HepG2 (cell line): ENCODE data around the gene SEC14L5. TPM values are rescaled to one million over a fixed set of nuclear protein-coding genes. Genes with fewer than 3 reads are reported as not detected.

Experiments used
- BRD4 ChIP-seq: sonication (generic); formaldehyde crosslinking; IDR thresholded peaks from 2 replicates; pipeline ENCODE4 v1.4.0; 2020; ENCODE audit warnings: missing genetic modification reagents
- CBFB ChIP-seq: sonication (generic); formaldehyde crosslinking; IDR thresholded peaks from 2 replicates; pipeline ENCODE4 v1.4.0; 2020; ENCODE audit warnings: missing genetic modification reagents
- ETV5 ChIP-seq: IDR thresholded peaks from 2 replicates; pipeline ENCODE4 v1.6.1; 2018; ENCODE audit warnings: missing biosample characterization, missing genetic modification reagents, inconsistent platforms, borderline replicate concordance
- MIXL1 ChIP-seq: IDR thresholded peaks from 2 replicates; pipeline ENCODE4 v1.6.1; 2016
- MTA3 ChIP-seq: sonication (generic); formaldehyde crosslinking; IDR thresholded peaks from 2 replicates; pipeline ENCODE4 v1.4.0; 2020; ENCODE audit warnings: missing genetic modification reagents
- NCOA5 ChIP-seq: sonication (generic); formaldehyde crosslinking; IDR thresholded peaks from 2 replicates; pipeline ENCODE4 v1.4.0; 2020; ENCODE audit warnings: missing genetic modification reagents
- REPIN1 ChIP-seq: sonication (generic); formaldehyde crosslinking; IDR thresholded peaks from 2 replicates; pipeline ENCODE4 v1.8.0; 2022; ENCODE audit warnings: missing genetic modification reagents, low read depth, mild to moderate bottlenecking, borderline replicate concordance
- RNF2 ChIP-seq: fragments of 450-650 bp; conservative IDR thresholded peaks from 2 replicates; pipeline ENCODE4 v1.6.1; 2016; ENCODE audit warnings: low read depth
- STAG1 ChIP-seq: sonication (generic); formaldehyde crosslinking; IDR thresholded peaks from 2 replicates; pipeline ENCODE4 v1.4.0; 2020; ENCODE audit warnings: missing genetic modification reagents
- ZBTB40 ChIP-seq, 2 experiments: fragments of 450-650 bp in 1 of 2; sonication (generic) in 1 of 2; formaldehyde crosslinking in 1 of 2; IDR thresholded peaks; 2 replicates each; pipeline versions ENCODE4 v1.6.1 to v1.8.0; 2016 to 2022; ENCODE audit warnings: antibody characterized with exemption in 1 of 2, mild to moderate bottlenecking in 1 of 2, missing genetic modification reagents in 1 of 2
- ZBTB42 ChIP-seq: sonication (generic); formaldehyde crosslinking; IDR thresholded peaks from 2 replicates; pipeline ENCODE4 v1.5.0; 2020; ENCODE audit warnings: mild to moderate bottlenecking, missing genetic modification reagents
- ZNF136 ChIP-seq: sonication (generic); formaldehyde crosslinking; IDR thresholded peaks from 2 replicates; pipeline ENCODE4 v1.8.1; 2022; ENCODE audit warnings: low read depth, mild to moderate bottlenecking, moderate library complexity, missing genetic modification reagents
- ZNF331 ChIP-seq: sonication (generic); formaldehyde crosslinking; IDR thresholded peaks from 2 replicates; pipeline ENCODE4 v1.4.0; 2020; ENCODE audit warnings: missing genetic modification reagents
- ZNF558 ChIP-seq: sonication (generic); formaldehyde crosslinking; IDR thresholded peaks from 2 replicates; pipeline ENCODE4 v1.9.0; 2022; ENCODE audit warnings: mild to moderate bottlenecking, missing genetic modification reagents, borderline replicate concordance
- polyA plus RNA-seq, 8 experiments: library from polyadenylated mRNA; depleted of rRNA in 3 of 8; stranded (reverse) in 7 of 8; unstranded in 1 of 8; fragments of >200 nt; fragmentation: Illumina TruSeq in 4 of 8; extraction: Trizol in 4 of 8; gene quantifications; 2 replicates each; pipeline versions ENCODE4 v1.2.1 to v1.2.3, GENCODE V29; 2011 to 2016; ENCODE audit warnings: low read depth in 4 of 8, missing spikeins in 1 of 8, mixed read lengths in 1 of 8; ENCODE audit not compliant: insufficient read depth in 1 of 8
- total RNA-seq, 5 experiments: library from RNA; depleted of rRNA; stranded (reverse); fragments of >200 nt; fragmentation: Illumina TruSeq; extraction: Trizol; gene quantifications; 2 replicates each; pipeline ENCODE4 v1.2.3, GENCODE V29; 2016; ENCODE audit warnings: low read depth in 1 of 5
- TF ChIP-seq, protein P1 (sequence below): IDR thresholded peaks from 2 replicates; pipeline ENCODE4 v1.4.0; 2020; ENCODE audit warnings: mild to moderate bottlenecking, missing genetic modification reagents
- TF ChIP-seq, protein P2 (sequence below): IDR thresholded peaks from 2 replicates; pipeline ENCODE4 v1.6.1; 2016; ENCODE audit warnings: missing genetic modification reagents, missing compliant biosample characterization

SEC14L5 gene
- total and polyA plus RNA-seq, 2 of the 13 experiments (the other 11 are each of a cell fraction or from before 2014, with no cell fraction given), result 0.40 to 0.42 TPM

DNA sequence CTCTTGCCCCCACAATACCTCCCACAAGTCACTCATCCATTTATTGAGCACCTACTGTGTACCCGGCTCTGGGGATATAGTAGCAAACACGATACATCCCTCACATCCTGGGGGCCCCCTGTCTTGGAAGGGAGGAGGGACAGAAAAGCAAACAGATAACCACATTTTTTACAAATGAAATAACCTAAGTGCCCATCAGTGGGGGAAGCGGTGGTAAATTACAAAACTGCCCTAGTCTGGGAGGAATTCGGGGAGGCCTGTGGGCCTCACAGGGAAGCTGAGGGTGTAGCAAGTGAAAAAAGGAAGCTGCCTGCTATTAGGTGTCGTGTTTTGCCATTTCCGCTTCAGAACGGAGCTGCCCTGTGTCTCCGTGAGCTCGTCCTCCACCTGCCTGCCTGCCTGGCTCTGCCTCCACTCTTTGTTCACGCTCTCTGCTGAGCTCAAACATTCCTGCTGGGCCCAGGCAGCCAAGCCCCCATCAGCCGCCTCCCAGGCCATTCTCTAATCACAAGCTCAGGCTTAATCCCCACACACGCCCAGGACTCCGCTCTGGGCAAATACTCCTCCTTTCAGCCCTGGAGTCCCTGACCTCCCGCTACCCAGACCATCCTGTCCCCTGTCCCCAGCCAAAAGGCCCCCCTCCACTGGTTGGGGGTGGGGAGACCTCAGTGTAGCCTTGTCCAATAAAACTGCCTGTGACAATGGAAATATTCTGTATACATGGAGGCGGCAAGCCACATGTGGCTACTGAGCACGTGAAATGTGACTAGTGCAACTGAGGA, 10.2 kb upstream of the SEC14L5 start (continued):
- TF ChIP-seq, protein P1, sequence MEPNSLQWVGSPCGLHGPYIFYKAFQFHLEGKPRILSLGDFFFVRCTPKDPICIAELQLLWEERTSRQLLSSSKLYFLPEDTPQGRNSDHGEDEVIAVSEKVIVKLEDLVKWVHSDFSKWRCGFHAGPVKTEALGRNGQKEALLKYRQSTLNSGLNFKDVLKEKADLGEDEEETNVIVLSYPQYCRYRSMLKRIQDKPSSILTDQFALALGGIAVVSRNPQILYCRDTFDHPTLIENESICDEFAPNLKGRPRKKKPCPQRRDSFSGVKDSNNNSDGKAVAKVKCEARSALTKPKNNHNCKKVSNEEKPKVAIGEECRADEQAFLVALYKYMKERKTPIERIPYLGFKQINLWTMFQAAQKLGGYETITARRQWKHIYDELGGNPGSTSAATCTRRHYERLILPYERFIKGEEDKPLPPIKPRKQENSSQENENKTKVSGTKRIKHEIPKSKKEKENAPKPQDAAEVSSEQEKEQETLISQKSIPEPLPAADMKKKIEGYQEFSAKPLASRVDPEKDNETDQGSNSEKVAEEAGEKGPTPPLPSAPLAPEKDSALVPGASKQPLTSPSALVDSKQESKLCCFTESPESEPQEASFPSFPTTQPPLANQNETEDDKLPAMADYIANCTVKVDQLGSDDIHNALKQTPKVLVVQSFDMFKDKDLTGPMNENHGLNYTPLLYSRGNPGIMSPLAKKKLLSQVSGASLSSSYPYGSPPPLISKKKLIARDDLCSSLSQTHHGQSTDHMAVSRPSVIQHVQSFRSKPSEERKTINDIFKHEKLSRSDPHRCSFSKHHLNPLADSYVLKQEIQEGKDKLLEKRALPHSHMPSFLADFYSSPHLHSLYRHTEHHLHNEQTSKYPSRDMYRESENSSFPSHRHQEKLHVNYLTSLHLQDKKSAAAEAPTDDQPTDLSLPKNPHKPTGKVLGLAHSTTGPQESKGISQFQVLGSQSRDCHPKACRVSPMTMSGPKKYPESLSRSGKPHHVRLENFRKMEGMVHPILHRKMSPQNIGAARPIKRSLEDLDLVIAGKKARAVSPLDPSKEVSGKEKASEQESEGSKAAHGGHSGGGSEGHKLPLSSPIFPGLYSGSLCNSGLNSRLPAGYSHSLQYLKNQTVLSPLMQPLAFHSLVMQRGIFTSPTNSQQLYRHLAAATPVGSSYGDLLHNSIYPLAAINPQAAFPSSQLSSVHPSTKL (CRISPR knock-in tag), result no peak; the same call in 1 of the 2 replicates
- no peak for TF ChIP-seq MTA3
- TF ChIP-seq CBFB (CRISPR knock-in tag), result peak; percentile 73; the same call in 1 of the 2 replicates
- no peak for TF ChIP-seq MIXL1 (CRISPR knock-in tag)
- TF ChIP-seq, protein P2, sequence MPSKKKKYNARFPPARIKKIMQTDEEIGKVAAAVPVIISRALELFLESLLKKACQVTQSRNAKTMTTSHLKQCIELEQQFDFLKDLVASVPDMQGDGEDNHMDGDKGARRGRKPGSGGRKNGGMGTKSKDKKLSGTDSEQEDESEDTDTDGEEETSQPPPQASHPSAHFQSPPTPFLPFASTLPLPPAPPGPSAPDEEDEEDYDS (CRISPR knock-in tag), result peak; percentile 50; the same call in 1 of the 2 replicates
- peak; percentile 33; the same call in 1 of the 2 replicates for TF ChIP-seq ZBTB40 (IDR thresholded peaks at IDR 0.05)
- TF ChIP-seq ZBTB40 (CRISPR knock-in tag; IDR thresholded peaks at IDR 0.05), result peak; percentile 74; the same call in 1 of the 2 replicates
- no peak for TF ChIP-seq NCOA5 (CRISPR knock-in tag)
- TF ChIP-seq BRD4 (CRISPR knock-in tag), result no peak; the same call in 1 of the 2 replicates
- no peak; the same call in 1 of the 2 replicates for TF ChIP-seq REPIN1 (CRISPR knock-in tag)
- 0 out of 2 replicates have a peak, but pooled peaks have one; percentile 10 for TF ChIP-seq RNF2
- no peak for TF ChIP-seq ZNF136
- peak; percentile 69; the same call in 1 of the 2 replicates for TF ChIP-seq ETV5 (CRISPR knock-in tag)
- peak; percentile 75; the same call in 1 of the 2 replicates for TF ChIP-seq ZNF331 (CRISPR knock-in tag)
- TF ChIP-seq ZNF558 (CRISPR knock-in tag), result no peak
- peak; percentile 19; the same call in 1 of the 2 replicates for TF ChIP-seq STAG1 (CRISPR knock-in tag)
- no peak for TF ChIP-seq ZBTB42 (CRISPR knock-in tag)
